HEK293T (cell line): ENCODE results near the gene PFDN4.

ENCODE experiments used
- ARNT ChIP-seq: fragments of 450-650 bp; IDR thresholded peaks from 2 replicates; pipeline ENCODE4 v1.6.1; 2017; ENCODE audit warnings: mild to moderate bottlenecking
- BHLHE40 ChIP-seq: fragments of 450-650 bp; IDR thresholded peaks from 2 replicates; pipeline ENCODE4 v1.6.1; 2016; ENCODE audit warnings: mild to moderate bottlenecking, moderate library complexity, borderline replicate concordance
- FOXA1 ChIP-seq: fragments of 450-650 bp; IDR thresholded peaks from 2 replicates; pipeline ENCODE4 v1.6.1; 2016; ENCODE audit warnings: mild to moderate bottlenecking
- FOXK2 ChIP-seq: fragments of 450-650 bp; IDR thresholded peaks from 2 replicates; pipeline ENCODE4 v1.6.1; 2016; ENCODE audit warnings: mild to moderate bottlenecking
- FOXM1 ChIP-seq: fragments of 450-650 bp; IDR thresholded peaks from 2 replicates; pipeline ENCODE4 v1.6.1; 2017; ENCODE audit warnings: mild to moderate bottlenecking, borderline replicate concordance
- HDGF ChIP-seq: fragments of 450-650 bp; IDR thresholded peaks from 2 replicates; pipeline ENCODE4 v1.6.1; 2017; ENCODE audit warnings: antibody characterized with exemption, borderline replicate concordance
- NFRKB ChIP-seq: fragments of 450-650 bp; IDR thresholded peaks from 2 replicates; pipeline ENCODE4 v1.6.1; 2016; ENCODE audit warnings: mild to moderate bottlenecking, moderate library complexity
- SP1 ChIP-seq: fragments of 450-650 bp; IDR thresholded peaks from 2 replicates; pipeline ENCODE4 v1.6.1; 2017
- TARDBP ChIP-seq: fragments of 450-650 bp; IDR thresholded peaks from 2 replicates; pipeline ENCODE4 v1.6.1; 2016
- ZNF384 ChIP-seq: fragments of 450-650 bp; IDR thresholded peaks from 2 replicates; pipeline ENCODE4 v1.6.1; 2016

DNA sequence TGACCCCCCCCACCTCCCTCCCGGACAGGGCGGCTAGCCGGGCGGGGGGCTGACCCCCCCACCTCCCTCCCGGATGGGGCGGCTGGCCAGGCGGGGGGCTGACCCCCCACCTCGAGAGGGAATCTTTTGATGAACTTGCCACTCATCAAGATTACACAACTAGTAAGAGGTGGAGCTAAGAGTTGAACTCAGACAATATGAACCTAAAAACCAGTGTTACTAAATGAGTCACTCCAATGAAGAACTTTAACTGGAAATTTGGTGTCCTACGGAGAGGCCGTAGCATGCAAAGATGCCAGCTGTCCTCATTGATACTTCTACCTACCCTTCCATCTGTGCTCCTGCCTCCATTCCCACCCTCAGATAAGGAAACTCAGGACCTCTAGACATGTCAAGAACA, 42.8 kb downstream of the PFDN4 start:
- no peak for TF ChIP-seq SP1
- no peak for TF ChIP-seq FOXA1
- TF ChIP-seq BHLHE40, result no peak
- no peak for TF ChIP-seq NFRKB
- no peak for TF ChIP-seq FOXK2
- TF ChIP-seq FOXM1, result no peak
- no peak for TF ChIP-seq ZNF384
- TF ChIP-seq HDGF, result no peak
- TF ChIP-seq TARDBP, result no peak
- no peak for TF ChIP-seq ARNT
